Memory B cell (primary cell): ENCODE data around the gene PLBD2.

Experiments
- ATAC-seq: fragments of 150-1000 bp; cut with Tn5 transposase; 2 replicates; pipeline ENCODE4 v1.10.0; 2021; ENCODE audit warnings: low read depth, mild to moderate bottlenecking, moderate library complexity
- DNase-seq, 2 donors: peaks; one replicate each; pipeline ENCODE4 v3.0.0; 2022; ENCODE audit warnings: low spot score in 2 of 2
- H3K27ac Mint-ChIP-seq: one replicate; pipeline ENCODE4 v1.8.0; 2022; ENCODE audit warnings: mild to moderate bottlenecking, moderate library complexity, mixed read lengths
- H3K27me3 Mint-ChIP-seq: one replicate; pipeline ENCODE4 v1.8.0; 2022; ENCODE audit warnings: mixed read lengths
- H3K36me3 Mint-ChIP-seq: one replicate; pipeline ENCODE4 v1.8.0; 2022; ENCODE audit warnings: mild to moderate bottlenecking, mixed read lengths
- H3K4me1 Mint-ChIP-seq: one replicate; pipeline ENCODE4 v1.8.0; 2022; ENCODE audit warnings: mixed read lengths
- H3K4me3 Mint-ChIP-seq: one replicate; pipeline ENCODE4 v1.8.0; 2022; ENCODE audit warnings: mild to moderate bottlenecking, moderate library complexity, mixed read lengths
- H3K9me3 Mint-ChIP-seq: one replicate; pipeline ENCODE4 v1.8.0; 2022; ENCODE audit warnings: mixed read lengths

Gene PLBD2

GRCh38 chr12:113329022-113329790 lies 29.2 kb upstream of the PLBD2 start:
- H3K9me3 Mint-ChIP-seq, result no peaks in the 10 kb centered on the region
- no peak overlapping the region for H3K27ac Mint-ChIP-seq
- H3K36me3 Mint-ChIP-seq, result peaks cover 9% of the 10 kb centered on the region
- ATAC-seq, result no peak
- peaks cover 13% of the 10 kb centered on the region for H3K4me1 Mint-ChIP-seq
- no peak overlapping the region for H3K4me3 Mint-ChIP-seq
- H3K27me3 Mint-ChIP-seq, result no peaks in the 10 kb centered on the region
- DNase-seq, result no peak

- ATAC-seq, result no peak
- H3K9me3 Mint-ChIP-seq, result no peaks in the 10 kb centered on the region
- no peak overlapping the region for H3K27ac Mint-ChIP-seq
- H3K4me1 Mint-ChIP-seq, result peaks cover 14% of the 10 kb centered on the region
- H3K4me3 Mint-ChIP-seq, result no peak overlapping the region
- H3K36me3 Mint-ChIP-seq, result peaks cover 8% of the 10 kb centered on the region
- H3K27me3 Mint-ChIP-seq, result no peaks in the 10 kb centered on the region
- DNase-seq, result no peak
These were observed 28.5 kb upstream of the PLBD2 start for GRCh38 chr12:113329791-113330417.

GRCh38 chr12:113330505-113330904 lies 27.9 kb upstream of the PLBD2 start:
- H3K4me3 Mint-ChIP-seq, result no peak overlapping the region
- H3K36me3 Mint-ChIP-seq, result peaks cover 7% of the 10 kb centered on the region
- no peak for DNase-seq
- H3K27ac Mint-ChIP-seq, result no peak overlapping the region
- ATAC-seq, result no peak
- no peaks in the 10 kb centered on the region for H3K9me3 Mint-ChIP-seq
- no peaks in the 10 kb centered on the region for H3K27me3 Mint-ChIP-seq
- H3K4me1 Mint-ChIP-seq, result peaks cover 12% of the 10 kb centered on the region

- Mint-ChIP-seq H3K4me1 (peaks cover 12% of the 10 kb centered on the region), H3K4me3 (no peak overlapping the region), H3K36me3 (peaks cover 5% of the 10 kb centered on the region), H3K27me3 (no peaks in the 10 kb centered on the region), H3K27ac (no peak overlapping the region), H3K9me3 (no peaks in the 10 kb centered on the region)
- ATAC-seq (no peak), DNase-seq (no peak)
These were observed 25.5 kb upstream of the PLBD2 start for GRCh38 chr12:113332688-113333417.

- DNase-seq (no peak), ATAC-seq (no peak)
- no peaks in the 10 kb centered on the region for H3K9me3 Mint-ChIP-seq
- peaks cover 10% of the 10 kb centered on the region for H3K4me1 Mint-ChIP-seq
- no peak overlapping the region for H3K4me3 Mint-ChIP-seq
- no peaks in the 10 kb centered on the region for H3K27me3 Mint-ChIP-seq
- H3K27ac Mint-ChIP-seq, result no peak overlapping the region
- peaks cover 2% of the 10 kb centered on the region for H3K36me3 Mint-ChIP-seq
These were observed 25.0 kb upstream of the PLBD2 start for GRCh38 chr12:113333418-113333750.

- Mint-ChIP-seq H3K4me1 (peaks cover 10% of the 10 kb centered on the region), H3K9me3 (no peaks in the 10 kb centered on the region), H3K27ac (peak overlapping the region; percentile 28), H3K36me3 (peaks cover 2% of the 10 kb centered on the region), H3K27me3 (no peaks in the 10 kb centered on the region), H3K4me3 (peak overlapping the region; percentile 92)
- DNase-seq (no peak), ATAC-seq (no peak)
These were observed 24.3 kb upstream of the PLBD2 start for GRCh38 chr12:113333877-113334785.

- peak within 1 kb of the TSS; percentile 92 for H3K4me3 Mint-ChIP-seq
- H3K9me3 Mint-ChIP-seq, result no peaks in the 10 kb centered on the region
These were observed 23.4 kb upstream of the PLBD2 start, which contains the start of gene SLC8B1 for GRCh38 chr12:113334786-113335539. SLC8B1 (minus strand) TSS chr12:113335109; CDS start chr12:113332878, 2,231 bp downstream.

GRCh38 chr12:113339540-113339939 lies 18.8 kb upstream of the PLBD2 start:
- H3K36me3 Mint-ChIP-seq, result no peaks in the 10 kb centered on the region
- no peak for DNase-seq
- no peaks in the 10 kb centered on the region for H3K9me3 Mint-ChIP-seq
- H3K4me3 Mint-ChIP-seq, result no peak overlapping the region
- H3K4me1 Mint-ChIP-seq, result peaks cover 10% of the 10 kb centered on the region
- H3K27me3 Mint-ChIP-seq, result no peaks in the 10 kb centered on the region
- no peak overlapping the region for H3K27ac Mint-ChIP-seq
- no peak for ATAC-seq

More at GRCh38 chr12:113334786-113335539, 23.4 kb upstream of the PLBD2 start, which contains the start of gene SLC8B1:
- Mint-ChIP-seq H3K27ac (peak within 1 kb of the TSS; percentile 28), H3K27me3 (no peaks in the 10 kb centered on the region), H3K4me1 (peaks cover 8% of the 10 kb centered on the region), H3K36me3 (no peaks in the 10 kb centered on the region)
- peak; percentile 100 for ATAC-seq
- peak; percentile 85 to 95 for DNase-seq

- peaks cover 9% of the 10 kb centered on the region for H3K4me1 Mint-ChIP-seq
- no peaks in the 10 kb centered on the region for H3K9me3 Mint-ChIP-seq
- no peak overlapping the region for H3K27ac Mint-ChIP-seq
- H3K4me3 Mint-ChIP-seq, result no peak overlapping the region
- H3K36me3 Mint-ChIP-seq, result no peaks in the 10 kb centered on the region
- no peaks in the 10 kb centered on the region for H3K27me3 Mint-ChIP-seq
- no peak for ATAC-seq
- no peak for DNase-seq
These were observed 18.3 kb upstream of the PLBD2 start for GRCh38 chr12:113340061-113340460.

- no peaks in the 10 kb centered on the region for H3K9me3 Mint-ChIP-seq
- peaks cover 9% of the 10 kb centered on the region for H3K4me1 Mint-ChIP-seq
- DNase-seq, result no peak
- H3K27me3 Mint-ChIP-seq, result no peaks in the 10 kb centered on the region
- no peak overlapping the region for H3K4me3 Mint-ChIP-seq
- no peaks in the 10 kb centered on the region for H3K36me3 Mint-ChIP-seq
- ATAC-seq, result peak; percentile 72
- no peak overlapping the region for H3K27ac Mint-ChIP-seq
These were observed 16.9 kb upstream of the PLBD2 start for GRCh38 chr12:113341535-113341934.

GRCh38 chr12:113345318-113345717 lies 13.1 kb upstream of the PLBD2 start:
- ATAC-seq (no peak), DNase-seq (no peak)
- Mint-ChIP-seq H3K4me3 (no peak overlapping the region), H3K4me1 (peaks cover 9% of the 10 kb centered on the region), H3K36me3 (no peaks in the 10 kb centered on the region), H3K9me3 (no peaks in the 10 kb centered on the region), H3K27ac (no peak overlapping the region), H3K27me3 (peaks cover 4% of the 10 kb centered on the region)

- Mint-ChIP-seq H3K9me3 (no peaks in the 10 kb centered on the region), H3K27ac (no peak overlapping the region), H3K36me3 (no peaks in the 10 kb centered on the region), H3K27me3 (peaks cover 4% of the 10 kb centered on the region), H3K4me1 (peaks cover 6% of the 10 kb centered on the region), H3K4me3 (no peak overlapping the region)
- no peak for ATAC-seq
- no peak for DNase-seq
These were observed 12.0 kb upstream of the PLBD2 start for GRCh38 chr12:113346353-113346752.

GRCh38 chr12:113347107-113347506 lies 11.3 kb upstream of the PLBD2 start:
- Mint-ChIP-seq H3K36me3 (no peaks in the 10 kb centered on the region), H3K27ac (no peak overlapping the region), H3K27me3 (peaks cover 4% of the 10 kb centered on the region), H3K4me1 (no peaks in the 10 kb centered on the region), H3K4me3 (no peak overlapping the region), H3K9me3 (no peaks in the 10 kb centered on the region)
- DNase-seq (no peak), ATAC-seq (no peak)
